Suprapubic skin (tissue), 4 donors: ENCODE data around the gene ATP5IF1.

Source experiments
- POLR2A ChIP-seq, 2 donors: fragments of 450-650 bp; IDR thresholded peaks; one replicate each; pipeline ENCODE4 v1.6.1; 2017; ENCODE audit warnings: antibody characterized with exemption in 2 of 2, mild to moderate bottlenecking in 2 of 2, moderate library complexity in 2 of 2
- POLR2AphosphoS5 ChIP-seq, 3 donors: sonication (generic); formaldehyde crosslinking; IDR thresholded peaks; one replicate each; pipeline ENCODE4 v1.6.1; 2017; ENCODE audit warnings: antibody characterized with exemption in 3 of 3
- TF ChIP-seq, protein P1 (sequence below), 2 donors: fragments of 200-600 bp in 1 of 2; fragments of 450-650 bp in 1 of 2; sonication (generic) in 1 of 2; IDR thresholded peaks; one replicate each; pipeline ENCODE4 v1.5.1; 2016 to 2019; ENCODE audit warnings: antibody characterized with exemption in 2 of 2, mild to moderate bottlenecking in 1 of 2, moderate library complexity in 1 of 2

- TF ChIP-seq, protein P1, sequence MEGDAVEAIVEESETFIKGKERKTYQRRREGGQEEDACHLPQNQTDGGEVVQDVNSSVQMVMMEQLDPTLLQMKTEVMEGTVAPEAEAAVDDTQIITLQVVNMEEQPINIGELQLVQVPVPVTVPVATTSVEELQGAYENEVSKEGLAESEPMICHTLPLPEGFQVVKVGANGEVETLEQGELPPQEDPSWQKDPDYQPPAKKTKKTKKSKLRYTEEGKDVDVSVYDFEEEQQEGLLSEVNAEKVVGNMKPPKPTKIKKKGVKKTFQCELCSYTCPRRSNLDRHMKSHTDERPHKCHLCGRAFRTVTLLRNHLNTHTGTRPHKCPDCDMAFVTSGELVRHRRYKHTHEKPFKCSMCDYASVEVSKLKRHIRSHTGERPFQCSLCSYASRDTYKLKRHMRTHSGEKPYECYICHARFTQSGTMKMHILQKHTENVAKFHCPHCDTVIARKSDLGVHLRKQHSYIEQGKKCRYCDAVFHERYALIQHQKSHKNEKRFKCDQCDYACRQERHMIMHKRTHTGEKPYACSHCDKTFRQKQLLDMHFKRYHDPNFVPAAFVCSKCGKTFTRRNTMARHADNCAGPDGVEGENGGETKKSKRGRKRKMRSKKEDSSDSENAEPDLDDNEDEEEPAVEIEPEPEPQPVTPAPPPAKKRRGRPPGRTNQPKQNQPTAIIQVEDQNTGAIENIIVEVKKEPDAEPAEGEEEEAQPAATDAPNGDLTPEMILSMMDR (IDR thresholded peaks at IDR 0.05): no peak
- TF ChIP-seq POLR2AphosphoS5 (IDR thresholded peaks at IDR 0.05): no peak
- TF ChIP-seq POLR2A (IDR thresholded peaks at IDR 0.05): no peak
These were observed 11.8 kb downstream of the ATP5IF1 start for GRCh38 chr1:28247612-28248272.
